ENCODE results near the gene MAP2. TPM values are rescaled to one million over a fixed set of nuclear protein-coding genes. Genes with fewer than 3 reads are reported as not detected.

The MAP2 gene
- total and polyA plus RNA-seq, 9 donors, result 5.4 to 23.9 (median 9.6) TPM

DNA sequence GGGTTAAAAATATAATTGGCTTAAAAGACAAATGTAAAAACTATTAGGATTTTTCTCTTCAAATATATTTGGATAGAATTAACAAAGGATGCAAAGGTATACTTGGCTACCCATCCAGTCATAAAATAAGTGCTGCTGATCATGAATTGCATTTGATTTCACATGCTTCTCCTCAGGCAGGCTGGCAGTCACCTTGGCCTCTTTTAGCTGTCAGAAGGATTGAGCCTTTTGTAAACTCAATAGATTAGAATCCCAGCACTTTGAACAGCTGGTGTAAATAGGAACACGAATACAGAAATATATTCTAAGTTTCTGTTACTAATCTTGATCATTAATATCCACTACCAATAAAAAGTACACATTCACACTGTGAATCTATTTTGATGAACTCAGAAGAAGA is 178.4 kb downstream of the MAP2 start:
- 64 to 73% (median 69%) methylated on average over 1 of the region's 1 CpG for WGBS, 3 donors
- no peak for DNase-seq
- Histone ChIP-seq H3K9me3 (no peaks in the 10 kb centered on the region), H3K27me3 (no peaks in the 10 kb centered on the region), H3K36me3 (no peaks in the 10 kb centered on the region), H3K4me1 (ENCODE audit: insufficient read depth) (no peaks in the 10 kb centered on the region), H3K27ac (no peak overlapping the region), H3K4me3 (no peak overlapping the region)
- TF ChIP-seq, protein P1, sequence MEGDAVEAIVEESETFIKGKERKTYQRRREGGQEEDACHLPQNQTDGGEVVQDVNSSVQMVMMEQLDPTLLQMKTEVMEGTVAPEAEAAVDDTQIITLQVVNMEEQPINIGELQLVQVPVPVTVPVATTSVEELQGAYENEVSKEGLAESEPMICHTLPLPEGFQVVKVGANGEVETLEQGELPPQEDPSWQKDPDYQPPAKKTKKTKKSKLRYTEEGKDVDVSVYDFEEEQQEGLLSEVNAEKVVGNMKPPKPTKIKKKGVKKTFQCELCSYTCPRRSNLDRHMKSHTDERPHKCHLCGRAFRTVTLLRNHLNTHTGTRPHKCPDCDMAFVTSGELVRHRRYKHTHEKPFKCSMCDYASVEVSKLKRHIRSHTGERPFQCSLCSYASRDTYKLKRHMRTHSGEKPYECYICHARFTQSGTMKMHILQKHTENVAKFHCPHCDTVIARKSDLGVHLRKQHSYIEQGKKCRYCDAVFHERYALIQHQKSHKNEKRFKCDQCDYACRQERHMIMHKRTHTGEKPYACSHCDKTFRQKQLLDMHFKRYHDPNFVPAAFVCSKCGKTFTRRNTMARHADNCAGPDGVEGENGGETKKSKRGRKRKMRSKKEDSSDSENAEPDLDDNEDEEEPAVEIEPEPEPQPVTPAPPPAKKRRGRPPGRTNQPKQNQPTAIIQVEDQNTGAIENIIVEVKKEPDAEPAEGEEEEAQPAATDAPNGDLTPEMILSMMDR (IDR thresholded peaks at IDR 0.05), result no peak
- TF ChIP-seq EP300 (IDR thresholded peaks at IDR 0.05), result no peak
- no peak for TF ChIP-seq POLR2A (IDR thresholded peaks at IDR 0.05)
- intact Hi-C loops (cut with DNase I), result no loop called here

DNA sequence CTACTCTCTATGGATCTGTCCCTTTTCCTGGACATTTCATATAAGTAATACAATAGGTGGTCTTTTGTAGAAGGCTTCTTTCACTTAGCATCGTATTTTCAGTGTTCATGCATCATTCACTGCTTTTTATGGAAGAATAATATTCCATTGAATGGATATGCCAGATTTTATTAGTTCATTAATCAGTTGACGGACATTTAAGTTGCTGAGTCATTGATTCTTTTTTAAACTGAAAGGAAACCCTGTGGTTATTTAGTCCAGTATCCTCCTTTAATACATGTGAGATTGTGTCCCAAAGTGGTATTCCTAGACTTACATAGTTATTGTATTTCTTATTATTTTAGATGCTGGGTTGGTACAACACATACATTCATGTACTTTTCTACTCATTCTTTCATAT is 185.7 kb downstream of the MAP2 start:
- Histone ChIP-seq H3K4me1 (ENCODE audit: insufficient read depth) (no peaks in the 10 kb centered on the region), H3K27ac (no peak overlapping the region), H3K36me3 (no peaks in the 10 kb centered on the region), H3K4me3 (no peak overlapping the region), H3K27me3 (no peaks in the 10 kb centered on the region), H3K9me3 (no peaks in the 10 kb centered on the region)
- no peak for DNase-seq
- 96 to 99% (median 98%) methylated on average over 2 of the region's 2 CpGs for WGBS, 3 donors
- TF ChIP-seq EP300 (IDR thresholded peaks at IDR 0.05) (no peak), POLR2A (IDR thresholded peaks at IDR 0.05) (no peak)
- TF ChIP-seq, protein P1 (IDR thresholded peaks at IDR 0.05), result no peak
- intact Hi-C loops (cut with DNase I), result no loop called here

DNA sequence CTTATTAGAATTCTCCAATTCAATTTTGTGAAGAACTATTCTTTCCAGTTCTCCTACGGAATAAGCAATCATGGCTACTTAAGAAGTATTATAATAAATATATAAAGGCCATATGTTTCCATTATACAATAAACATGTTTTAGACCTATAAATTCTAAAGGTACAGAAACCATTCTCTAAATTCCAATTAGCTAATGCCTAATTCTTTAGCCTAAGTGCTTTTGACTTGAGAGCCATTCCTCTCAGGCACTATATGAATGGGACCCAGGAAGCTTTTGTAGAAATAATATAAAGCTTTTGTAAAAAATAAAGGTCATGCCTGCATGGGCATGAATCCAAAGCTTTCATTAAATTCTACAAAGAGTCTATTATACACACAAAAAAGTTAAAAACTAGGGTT is 186.8 kb downstream of the MAP2 start:
- H3K9me3 ChIP-seq, result no peaks in the 10 kb centered on the region
- H3K4me3 ChIP-seq, result no peak overlapping the region
- no peaks in the 10 kb centered on the region for H3K36me3 ChIP-seq
- WGBS, 3 donors, result 89 to 94% (median 92%) methylated on average over 1 of the region's 1 CpG
- no peak overlapping the region for H3K27ac ChIP-seq
- no peaks in the 10 kb centered on the region for H3K4me1 ChIP-seq (ENCODE audit: insufficient read depth)
- DNase-seq, result no peak
- TF ChIP-seq, protein P1 (IDR thresholded peaks at IDR 0.05), result no peak
- TF ChIP-seq EP300 (IDR thresholded peaks at IDR 0.05), result no peak
- TF ChIP-seq POLR2A (IDR thresholded peaks at IDR 0.05), result no peak
- H3K27me3 ChIP-seq, result no peaks in the 10 kb centered on the region
- intact Hi-C loops (cut with DNase I), result no loop called here

DNA sequence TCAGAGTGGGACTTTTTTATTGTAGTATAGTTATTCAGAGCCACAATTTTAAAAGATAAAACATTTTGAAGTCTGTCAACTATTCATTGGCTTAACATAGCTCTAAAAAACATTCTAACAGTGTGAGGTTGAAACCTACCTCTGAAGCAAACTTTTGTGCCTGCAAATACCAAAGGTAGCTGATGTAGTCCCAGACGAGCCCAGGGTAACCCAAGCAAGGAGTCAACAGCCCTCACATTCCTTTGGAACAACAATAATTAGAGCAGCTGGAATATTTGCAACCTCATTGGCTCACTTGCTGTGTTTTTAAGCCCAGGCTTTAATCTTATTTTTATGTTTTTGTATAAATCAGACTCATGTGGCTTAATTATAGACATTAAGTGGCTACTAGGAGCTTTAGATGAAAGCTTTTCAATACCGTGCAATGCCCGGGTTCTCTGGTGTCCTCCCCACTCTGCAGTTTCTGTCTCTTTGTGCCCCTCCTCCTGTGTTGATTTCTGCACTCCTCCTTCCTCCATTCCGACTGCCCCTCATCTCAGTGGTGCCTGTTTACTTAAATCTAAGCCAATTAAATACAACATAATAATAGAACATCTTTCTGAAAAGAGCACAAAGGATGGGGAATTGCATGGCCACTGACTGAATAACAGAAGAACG is 189.9 kb downstream of the MAP2 start:
- no peak overlapping the region for H3K27ac ChIP-seq
- intact Hi-C loops (cut with DNase I), result no loop called here
- H3K27me3 ChIP-seq, result no peaks in the 10 kb centered on the region
- no peak overlapping the region for H3K4me3 ChIP-seq
- 25 to 30% (median 27%) methylated on average over 5 of the region's 5 CpGs for WGBS, 3 donors
- no peaks in the 10 kb centered on the region for H3K9me3 ChIP-seq
- no peak for DNase-seq
- no peaks in the 10 kb centered on the region for H3K36me3 ChIP-seq
- TF ChIP-seq, protein P1 (IDR thresholded peaks at IDR 0.05), result no peak
- no peak for TF ChIP-seq EP300 (IDR thresholded peaks at IDR 0.05)
- H3K4me1 ChIP-seq (ENCODE audit: insufficient read depth), result no peaks in the 10 kb centered on the region

All from ovary (tissue), 9 donors.